OCI-LY7 (cell line): ENCODE results near the gene DYRK4. TPM values are rescaled to one million over a fixed set of nuclear protein-coding genes. Genes with fewer than 3 reads are reported as not detected.
A peak's percentile ranks its signal among the peaks of the same experiment; 100 is the strongest.

Source experiments
- BruUV-seq: library from RNA; stranded (reverse); fragments of 400-500 nt; replicated peaks from 2 replicates; lab custom pipeline; 2021; lab: Mats Ljungman, UMichigan
- CTCF ChIA-PET: fragments of 300-600 bp; sonication (Branson Sonifier 250); formaldehyde crosslinking; loops from one replicate; lab custom pipeline; 2022; ENCODE audit warnings: antibody characterized with exemption; ENCODE audit not compliant: unreplicated experiment; lab: Charles Lee
- POLR2A ChIA-PET: fragments of 300-600 bp; sonication (Branson Sonifier 250); formaldehyde crosslinking; loops from one replicate; lab custom pipeline; 2022; ENCODE audit warnings: antibody characterized with exemption; lab: Charles Lee
- DNase-seq: peaks from one replicate; pipeline ENCODE4 v3.0.0-alpha.2; 2015; ENCODE audit warnings: low spot score
- H2AFZ ChIP-seq: fragments of 200-600 bp; sonication (generic), shearing (Covaris generic); 2 replicates; pipeline ENCODE4 v1.6.1; 2014; ENCODE audit warnings: mild to moderate bottlenecking, antibody characterized with exemption, low read length, moderate library complexity
- H3K27ac ChIP-seq: fragments of 200-600 bp; sonication (generic); 2 replicates; pipeline ENCODE4 v1.5.1; 2014; ENCODE audit warnings: mixed run types, low read depth, mild to moderate bottlenecking, moderate library complexity, low read length, inconsistent platforms; ENCODE audit not compliant: poor library complexity, severe bottlenecking
- H3K36me3 ChIP-seq: fragments of 200-600 bp; sonication (generic); 2 replicates; pipeline ENCODE4 v1.6.1; 2014; ENCODE audit warnings: mild to moderate bottlenecking, antibody characterized with exemption, low read length, moderate library complexity, mixed read lengths; ENCODE audit not compliant: insufficient read depth
- H3K4me1 ChIP-seq: fragments of 200-600 bp; sonication (generic); 2 replicates; pipeline ENCODE4 v1.5.1; 2014; ENCODE audit warnings: mild to moderate bottlenecking, low read length; ENCODE audit not compliant: insufficient read depth, poor library complexity, severe bottlenecking
- H3K4me2 ChIP-seq: fragments of 200-600 bp; sonication (generic); 2 replicates; pipeline ENCODE4 v1.6.1; 2014; ENCODE audit warnings: mild to moderate bottlenecking, low read length
- H3K4me3 ChIP-seq: fragments of 200-600 bp; sonication (generic); 2 replicates; pipeline ENCODE4 v1.5.1; 2014; ENCODE audit warnings: mild to moderate bottlenecking, low read depth, low read length; ENCODE audit not compliant: poor library complexity, severe bottlenecking
- H3K79me2 ChIP-seq: fragments of 200-600 bp; sonication (generic); 2 replicates; pipeline ENCODE4 v1.6.1; 2016; ENCODE audit warnings: low read depth, mild to moderate bottlenecking, low read length, moderate library complexity, mixed read lengths; ENCODE audit not compliant: insufficient read depth
- H3K9me2 ChIP-seq: fragments of 200-600 bp; sonication (generic); 2 replicates; pipeline ENCODE4 v1.6.1; 2016; ENCODE audit warnings: mild to moderate bottlenecking, low read length, mixed read lengths; ENCODE audit not compliant: insufficient read depth
- H3K9me3 ChIP-seq: fragments of 200-600 bp; sonication (generic); 2 replicates; pipeline ENCODE4 v1.6.1; 2014; ENCODE audit warnings: mild to moderate bottlenecking, mixed run types, low read length, mixed read lengths
- H4K20me1 ChIP-seq: fragments of 200-600 bp; sonication (generic); 2 replicates; pipeline ENCODE4 v1.6.1; 2014; ENCODE audit warnings: mild to moderate bottlenecking, antibody characterized with exemption, low read length, moderate library complexity, mixed read lengths; ENCODE audit not compliant: insufficient read depth
- CTCF ChIP-seq: fragments of 200-600 bp; sonication (generic); conservative IDR thresholded peaks from 2 replicates; pipeline ENCODE4 v1.5.1; 2014; ENCODE audit warnings: mild to moderate bottlenecking, antibody characterized with exemption, low read length, moderate library complexity, mixed read lengths
- EZH2phosphoT487 ChIP-seq: fragments of 200-600 bp; sonication (generic); IDR thresholded peaks from 2 replicates; pipeline ENCODE4 v1.6.1; 2018; ENCODE audit warnings: low read depth, borderline replicate concordance, mild to moderate bottlenecking, mixed run types, antibody characterized with exemption, low read length, moderate library complexity, mixed read lengths
- intact Hi-C: fragments of 100-400 bp; cut with micrococcal nuclease; formaldehyde crosslinking; loops from one replicate; pipeline ENCODE4 v1.10.0; 2022; ENCODE audit not compliant: unreplicated experiment
- total RNA-seq, 2 experiments: library from RNA; depleted of rRNA in 1 of 2; stranded (reverse); fragments of >200 nt in 1 of 2; shearing (Covaris generic) in 1 of 2; gene quantifications; 2 replicates each; pipeline ENCODE4 v1.2.3, GENCODE V29; 2014 to 2022

The DYRK4 gene
- total RNA-seq, 2 experiments from 2014 or later, result 23.1 to 33.9 TPM

GRCh38 chr12:4579305-4580102, 17.5 kb downstream of the DYRK4 start:
- no peaks in the 10 kb centered on the region for H3K79me2 ChIP-seq
- no peaks in the 10 kb centered on the region for H3K36me3 ChIP-seq
- H4K20me1 ChIP-seq, result no peaks in the 10 kb centered on the region
- no peaks in the 10 kb centered on the region for H3K9me2 ChIP-seq
- ChIA-PET POLR2A (no interaction called here), CTCF (interaction anchor here (0.8 kb wide), 1 partner anchor 177 kb away, joined by 3 read pairs; no protein-coding TSS in a partner anchor)
- no peak overlapping the region for H3K27ac ChIP-seq
- intact Hi-C loops, result loop anchor here (1.0 to 10.0 kb wide), 3 partner anchors 179 to 425 kb away; no protein-coding TSS in a partner anchor
- 0 out of 2 replicates have a peak overlapping the region, but pooled peaks have one; percentile 0 for H3K4me2 ChIP-seq
- no TSS peak for BruUV-seq
- peaks cover 34% of the 10 kb centered on the region for H3K4me1 ChIP-seq
- H2AFZ ChIP-seq, result peak overlapping the region; percentile 16; the same call in 1 of the 2 replicates
- TF ChIP-seq CTCF, result peak; percentile 84
- no peak for TF ChIP-seq EZH2phosphoT487
- DNase-seq, result peak; percentile 72
- no peaks in the 10 kb centered on the region for H3K9me3 ChIP-seq
- no peak overlapping the region for H3K4me3 ChIP-seq

- no peak overlapping the region for H3K27ac ChIP-seq
- no peaks in the 10 kb centered on the region for H3K36me3 ChIP-seq
- H3K4me1 ChIP-seq, result peaks cover 41% of the 10 kb centered on the region
- intact Hi-C loops, result loop anchor here (10.0 kb wide), 1 partner anchor 425 kb away; no protein-coding TSS in a partner anchor
- peak overlapping the region; percentile 16; the same call in 1 of the 2 replicates for H2AFZ ChIP-seq
- no peaks in the 10 kb centered on the region for H3K9me2 ChIP-seq
- no peaks in the 10 kb centered on the region for H4K20me1 ChIP-seq
- CTCF ChIA-PET, result interaction anchor here (0.8 kb wide), 1 partner anchor 177 kb away, joined by 3 read pairs; no protein-coding TSS in a partner anchor
- TF ChIP-seq EZH2phosphoT487 (no peak), CTCF (no peak)
- DNase-seq, result no peak
- no peaks in the 10 kb centered on the region for H3K9me3 ChIP-seq
- no TSS peak for BruUV-seq
- 0 out of 2 replicates have a peak overlapping the region, but pooled peaks have one; percentile 0 for H3K4me2 ChIP-seq
- H3K79me2 ChIP-seq, result no peaks in the 10 kb centered on the region
- no peak overlapping the region for H3K4me3 ChIP-seq
- POLR2A ChIA-PET, result interaction anchor here (1.3 kb wide), 1 partner anchor 35 kb away, joined by 3 read pairs; no protein-coding TSS in a partner anchor
Observed at GRCh38 chr12:4580281-4580688, 18.3 kb downstream of the DYRK4 start.
